K562 (cell line): ENCODE results near the gene SLC25A26.

Experiments
- CEBPB ChIP-seq: fragments of 450-650 bp; IDR thresholded peaks from 2 replicates; pipeline ENCODE4 v1.6.1; 2016; ENCODE audit warnings: missing genetic modification characterization, missing compliant biosample characterization
- NR3C1 ChIP-seq: sonication (generic); formaldehyde crosslinking; IDR thresholded peaks from 2 replicates; pipeline ENCODE4 v1.8.1; 2022; ENCODE audit warnings: missing genetic modification reagents
- ZBTB1 ChIP-seq: sonication (generic); formaldehyde crosslinking; IDR thresholded peaks from 2 replicates; pipeline ENCODE4 v1.8.1; 2023; ENCODE audit warnings: missing genetic modification reagents, low read depth, mild to moderate bottlenecking, borderline replicate concordance
- TF ChIP-seq, protein P1 (sequence below): sonication (generic); formaldehyde crosslinking; IDR thresholded peaks from 2 replicates; pipeline ENCODE4 v1.8.1; 2023; ENCODE audit warnings: mild to moderate bottlenecking, missing genetic modification reagents

DNA sequence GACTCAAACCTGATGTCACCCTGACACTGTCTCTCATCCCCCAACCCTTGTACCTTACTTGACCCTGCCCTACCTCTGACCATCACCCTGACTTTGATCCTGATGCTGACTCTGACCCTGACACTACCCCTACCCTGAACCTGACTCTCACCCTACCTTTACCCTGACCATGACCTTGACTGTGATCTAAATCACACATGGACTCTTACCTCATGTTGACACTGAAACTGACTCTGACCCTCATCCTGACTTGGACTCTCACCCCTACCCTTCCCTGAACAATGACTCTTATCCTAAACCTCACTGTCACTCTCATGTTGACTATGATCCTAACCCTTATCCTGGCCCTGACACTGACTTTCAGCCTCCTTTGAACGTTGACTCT, 21.7 kb upstream of the SLC25A26 start:
- TF ChIP-seq NR3C1 (CRISPR knock-in tag): no peak
- TF ChIP-seq, protein P1, sequence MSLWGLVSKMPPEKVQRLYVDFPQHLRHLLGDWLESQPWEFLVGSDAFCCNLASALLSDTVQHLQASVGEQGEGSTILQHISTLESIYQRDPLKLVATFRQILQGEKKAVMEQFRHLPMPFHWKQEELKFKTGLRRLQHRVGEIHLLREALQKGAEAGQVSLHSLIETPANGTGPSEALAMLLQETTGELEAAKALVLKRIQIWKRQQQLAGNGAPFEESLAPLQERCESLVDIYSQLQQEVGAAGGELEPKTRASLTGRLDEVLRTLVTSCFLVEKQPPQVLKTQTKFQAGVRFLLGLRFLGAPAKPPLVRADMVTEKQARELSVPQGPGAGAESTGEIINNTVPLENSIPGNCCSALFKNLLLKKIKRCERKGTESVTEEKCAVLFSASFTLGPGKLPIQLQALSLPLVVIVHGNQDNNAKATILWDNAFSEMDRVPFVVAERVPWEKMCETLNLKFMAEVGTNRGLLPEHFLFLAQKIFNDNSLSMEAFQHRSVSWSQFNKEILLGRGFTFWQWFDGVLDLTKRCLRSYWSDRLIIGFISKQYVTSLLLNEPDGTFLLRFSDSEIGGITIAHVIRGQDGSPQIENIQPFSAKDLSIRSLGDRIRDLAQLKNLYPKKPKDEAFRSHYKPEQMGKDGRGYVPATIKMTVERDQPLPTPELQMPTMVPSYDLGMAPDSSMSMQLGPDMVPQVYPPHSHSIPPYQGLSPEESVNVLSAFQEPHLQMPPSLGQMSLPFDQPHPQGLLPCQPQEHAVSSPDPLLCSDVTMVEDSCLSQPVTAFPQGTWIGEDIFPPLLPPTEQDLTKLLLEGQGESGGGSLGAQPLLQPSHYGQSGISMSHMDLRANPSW (CRISPR knock-in tag): no peak
- no peak for TF ChIP-seq CEBPB (tag)
- TF ChIP-seq ZBTB1 (CRISPR knock-in tag): no peak
